Adrenal gland (tissue), 5 donors: ENCODE measurements around the gene MCM5.

Experiments
- POLR2A ChIP-seq, 2 donors: fragments of 450-650 bp; IDR thresholded peaks; one replicate each; pipeline ENCODE4 v1.6.1; 2017; ENCODE audit warnings: antibody characterized with exemption in 2 of 2, mild to moderate bottlenecking in 2 of 2, moderate library complexity in 1 of 2
- TF ChIP-seq, protein P1 (sequence below), 6 experiments: fragments of 450-650 bp in 4 of 6; fragments of 200-600 bp in 2 of 6; sonication (generic) in 1 of 6; IDR thresholded peaks; 1 replicate in 5 of 6; 2 replicates in 1 of 6; pipeline versions ENCODE4 v1.5.1 to v1.8.0; 2016 to 2021; ENCODE audit warnings: antibody characterized with exemption in 6 of 6, mild to moderate bottlenecking in 2 of 6, moderate library complexity in 1 of 6
- donor health status: DM: no; HTN: no; CAD: no.

DNA sequence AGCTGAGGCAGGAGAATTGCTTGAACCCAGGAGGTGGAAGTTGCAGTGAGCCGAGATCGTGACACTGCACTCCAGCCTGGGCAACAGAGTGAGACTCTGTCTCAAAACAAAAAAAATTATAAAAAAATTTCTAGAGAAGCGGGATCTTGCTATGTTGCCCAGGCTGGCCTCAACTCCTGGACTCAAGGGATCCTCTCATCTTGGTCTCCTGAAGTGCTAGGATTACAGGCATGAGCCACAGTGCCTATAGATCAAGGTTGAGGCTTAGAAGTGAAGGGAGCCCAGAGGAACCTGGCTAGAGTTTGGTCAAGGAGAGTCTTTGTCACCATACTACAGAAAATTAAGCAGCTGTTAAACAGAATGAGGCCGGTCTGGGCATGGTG, 1.4 kb upstream of the MCM5 start:
- no peak for TF ChIP-seq POLR2A (IDR thresholded peaks at IDR 0.05)
- TF ChIP-seq, protein P1, sequence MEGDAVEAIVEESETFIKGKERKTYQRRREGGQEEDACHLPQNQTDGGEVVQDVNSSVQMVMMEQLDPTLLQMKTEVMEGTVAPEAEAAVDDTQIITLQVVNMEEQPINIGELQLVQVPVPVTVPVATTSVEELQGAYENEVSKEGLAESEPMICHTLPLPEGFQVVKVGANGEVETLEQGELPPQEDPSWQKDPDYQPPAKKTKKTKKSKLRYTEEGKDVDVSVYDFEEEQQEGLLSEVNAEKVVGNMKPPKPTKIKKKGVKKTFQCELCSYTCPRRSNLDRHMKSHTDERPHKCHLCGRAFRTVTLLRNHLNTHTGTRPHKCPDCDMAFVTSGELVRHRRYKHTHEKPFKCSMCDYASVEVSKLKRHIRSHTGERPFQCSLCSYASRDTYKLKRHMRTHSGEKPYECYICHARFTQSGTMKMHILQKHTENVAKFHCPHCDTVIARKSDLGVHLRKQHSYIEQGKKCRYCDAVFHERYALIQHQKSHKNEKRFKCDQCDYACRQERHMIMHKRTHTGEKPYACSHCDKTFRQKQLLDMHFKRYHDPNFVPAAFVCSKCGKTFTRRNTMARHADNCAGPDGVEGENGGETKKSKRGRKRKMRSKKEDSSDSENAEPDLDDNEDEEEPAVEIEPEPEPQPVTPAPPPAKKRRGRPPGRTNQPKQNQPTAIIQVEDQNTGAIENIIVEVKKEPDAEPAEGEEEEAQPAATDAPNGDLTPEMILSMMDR (IDR thresholded peaks at IDR 0.05) = no peak
